ENCODE results near the gene RAB44. TPM values are rescaled to one million over a fixed set of nuclear protein-coding genes. Genes with fewer than 3 reads are reported as not detected.
"Not testable (repeated sequence)": the region's sequence is repeated elsewhere in the genome, so short reads cannot be mapped to it uniquely, and the experiment has no call there.

RAB44 gene
- total RNA-seq, 1 experiment from 2014 or later: not detected

- no peaks in the 10 kb centered on the region for H3K27me3 ChIP-seq (ENCODE audit: insufficient read depth, low read depth)
- H3F3A ChIP-seq (ENCODE audit: insufficient read depth, low read depth): no peaks in the 10 kb centered on the region
- CTCF ChIA-PET: no interaction called here
- no peaks in the 10 kb centered on the region for H3K9me2 ChIP-seq (ENCODE audit: insufficient read depth)
- POLR2A ChIA-PET (ENCODE audit: unreplicated experiment): interaction anchor here (0.6 kb wide), 1 partner anchor 841 kb away, joined by 4 read pairs; no protein-coding TSS in a partner anchor
- peaks cover 5% of the 10 kb centered on the region; the same call in 1 of the 2 replicates for H3K4me1 ChIP-seq (replicated peaks; ENCODE audit: insufficient read depth)
- H3K27ac ChIP-seq: no peak overlapping the region
- no peak overlapping the region for H3K4me3 ChIP-seq
- H3K36me3 ChIP-seq (ENCODE audit: low read depth): no peaks in the 10 kb centered on the region
- no peaks in the 10 kb centered on the region for H3K9me3 ChIP-seq (ENCODE audit: insufficient read depth, low read depth)
- H2AFZ ChIP-seq: no peak overlapping the region
- intact Hi-C loops (cut with micrococcal nuclease; ENCODE audit: unreplicated experiment): no loop called here
- no peak for TF ChIP-seq CTCF (conservative IDR thresholded peaks at IDR 0.05)
- no peak for TF ChIP-seq EZH2 (IDR thresholded peaks at IDR 0.05; ENCODE audit: low read depth)
- H4K20me1 ChIP-seq (ENCODE audit: insufficient read depth): no peaks in the 10 kb centered on the region
- BruUV-seq (replicated peaks): no TSS peak
- no peak overlapping the region for H3K4me2 ChIP-seq
- no peak for DNase-seq
- H3K79me2 ChIP-seq (ENCODE audit: low read depth): no peaks in the 10 kb centered on the region
Observed at GRCh38 chr6:36650848-36651478, 46.7 kb upstream of the RAB44 start.

GRCh38 chr6:36651659-36652379 is 45.8 kb upstream of the RAB44 start:
- TF ChIP-seq EZH2 (IDR thresholded peaks at IDR 0.05; ENCODE audit: low read depth) (no peak), CTCF (conservative IDR thresholded peaks at IDR 0.05) (no peak)
- POLR2A ChIA-PET (ENCODE audit: unreplicated experiment): no interaction called here

GRCh38 chr6:36654469-36654868 is 43.2 kb upstream of the RAB44 start:
- H3K27me3 ChIP-seq (ENCODE audit: insufficient read depth, low read depth); CTCF ChIA-PET; H3K9me2 ChIP-seq (ENCODE audit: insufficient read depth); H3K4me2 ChIP-seq; H3K4me3 ChIP-seq; intact Hi-C loops (cut with micrococcal nuclease; ENCODE audit: unreplicated experiment); H3K27ac ChIP-seq; H3K9me3 ChIP-seq (ENCODE audit: insufficient read depth, low read depth); H3K36me3 ChIP-seq (ENCODE audit: low read depth); H2AFZ ChIP-seq; H4K20me1 ChIP-seq (ENCODE audit: insufficient read depth); BruUV-seq (replicated peaks); H3K79me2 ChIP-seq (ENCODE audit: low read depth); DNase-seq; H3K4me1 ChIP-seq (replicated peaks; ENCODE audit: insufficient read depth); H3F3A ChIP-seq (ENCODE audit: insufficient read depth, low read depth): not testable (repeated sequence)
- POLR2A ChIA-PET (ENCODE audit: unreplicated experiment): interaction anchor here (0.7 kb wide), 1 partner anchor 21 kb away, joined by 3 read pairs; no protein-coding TSS in a partner anchor

More at GRCh38 chr6:36651659-36652379, 45.8 kb upstream of the RAB44 start:
- no peak overlapping the region for H3K27ac ChIP-seq
- H2AFZ ChIP-seq: no peak overlapping the region
- H3K4me3 ChIP-seq: no peak overlapping the region
- H3K4me1 ChIP-seq (replicated peaks; ENCODE audit: insufficient read depth): peaks cover 5% of the 10 kb centered on the region; the same call in 1 of the 2 replicates
- DNase-seq: no peak
- no peaks in the 10 kb centered on the region for H3F3A ChIP-seq (ENCODE audit: insufficient read depth, low read depth)
- intact Hi-C loops (cut with micrococcal nuclease; ENCODE audit: unreplicated experiment): no loop called here
- no peaks in the 10 kb centered on the region for H4K20me1 ChIP-seq (ENCODE audit: insufficient read depth)
- H3K27me3 ChIP-seq (ENCODE audit: insufficient read depth, low read depth): no peaks in the 10 kb centered on the region
- no peaks in the 10 kb centered on the region for H3K9me3 ChIP-seq (ENCODE audit: insufficient read depth, low read depth)
- H3K9me2 ChIP-seq (ENCODE audit: insufficient read depth): no peaks in the 10 kb centered on the region
- H3K79me2 ChIP-seq (ENCODE audit: low read depth): no peaks in the 10 kb centered on the region
- BruUV-seq (replicated peaks): no TSS peak
- CTCF ChIA-PET: no interaction called here
- H3K4me2 ChIP-seq: no peak overlapping the region
- no peaks in the 10 kb centered on the region for H3K36me3 ChIP-seq (ENCODE audit: low read depth)

Measured in PC-9 (cell line).